GM19351 (cell line): ENCODE results near the gene F2RL3.
"Not testable (repeated sequence)": the region's sequence is repeated elsewhere in the genome, so short reads cannot be mapped to it uniquely, and the experiment has no call there.

Experiments used
- ATAC-seq: cut with Tn5 transposase; IDR thresholded peaks from one replicate; pipeline ENCODE4 v1.9.1; 2021; ENCODE audit warnings: mild to moderate bottlenecking, moderate library complexity; ENCODE audit not compliant: unreplicated experiment

Gene F2RL3

GRCh38 chr19:16874250-16874977 is 14.4 kb upstream of the F2RL3 start:
- ATAC-seq, result no peak

GRCh38 chr19:16874978-16875299 is 13.9 kb upstream of the F2RL3 start:
- ATAC-seq, result not testable (repeated sequence)

- ATAC-seq, result no peak
Observed at GRCh38 chr19:16875584-16876555, 12.9 kb upstream of the F2RL3 start.

GRCh38 chr19:16876904-16877361 is 11.9 kb upstream of the F2RL3 start:
- no peak for ATAC-seq

- no peak for ATAC-seq
Observed at GRCh38 chr19:16877581-16877980, 11.2 kb upstream of the F2RL3 start.

GRCh38 chr19:16878181-16878965 is 10.4 kb upstream of the F2RL3 start:
- ATAC-seq, result no peak

GRCh38 chr19:16880884-16881554 is 7.8 kb upstream of the F2RL3 start:
- no peak for ATAC-seq

- ATAC-seq, result no peak
Observed at GRCh38 chr19:16882146-16882545, 6.7 kb upstream of the F2RL3 start.

GRCh38 chr19:16883522-16883921 is 5.3 kb upstream of the F2RL3 start:
- ATAC-seq, result no peak

- no peak for ATAC-seq
Observed at GRCh38 chr19:16885166-16885565, 3.6 kb upstream of the F2RL3 start.

- no peak for ATAC-seq
Observed at GRCh38 chr19:16886305-16886880, 2.4 kb upstream of the F2RL3 start.

- no peak for ATAC-seq
Observed at GRCh38 chr19:16887353-16888265, 1.2 kb upstream of the F2RL3 start.

- no peak for ATAC-seq
Observed at GRCh38 chr19:16889366-16889882, 625 bp downstream of the F2RL3 start.

GRCh38 chr19:16889883-16890460 is 1.2 kb downstream of the F2RL3 start:
- ATAC-seq, result no peak

- ATAC-seq, result no peak
Observed at GRCh38 chr19:16890461-16891184, 1.8 kb downstream of the F2RL3 start.

GRCh38 chr19:16891696-16892382 is 3.0 kb downstream of the F2RL3 start:
- ATAC-seq, result no peak

GRCh38 chr19:16892436-16892835 is 3.6 kb downstream of the F2RL3 start:
- no peak for ATAC-seq
